Suprapubic skin (tissue), 4 donors: Measurements from ENCODE around the gene EYS. TPM values are rescaled to one million over a fixed set of nuclear protein-coding genes. Genes with fewer than 3 reads are reported as not detected.

Source experiments
- DNase-seq, 2 donors: peaks; one replicate each; pipeline ENCODE4 v3.0.0-alpha.2; 2019; ENCODE audit warnings: low spot score in 2 of 2
- H3K27ac ChIP-seq: fragments of 200-600 bp; sonication (generic); one replicate; pipeline ENCODE4 v1.5.1; 2019
- H3K27me3 ChIP-seq: fragments of 200-600 bp; sonication (generic); one replicate; pipeline ENCODE4 v1.5.1; 2019
- H3K36me3 ChIP-seq: fragments of 200-600 bp; sonication (generic); one replicate; pipeline ENCODE4 v1.5.1; 2019
- H3K4me1 ChIP-seq: fragments of 200-600 bp; sonication (generic); one replicate; pipeline ENCODE4 v1.5.1; 2019
- H3K4me3 ChIP-seq: fragments of 200-600 bp; sonication (generic); one replicate; pipeline ENCODE4 v1.5.1; 2019; ENCODE audit warnings: mild to moderate bottlenecking
- H3K9me3 ChIP-seq: fragments of 200-600 bp; sonication (generic); one replicate; pipeline ENCODE4 v1.5.1; 2019
- CTCF ChIP-seq, 2 donors: fragments of 200-600 bp in 1 of 2; fragments of 450-650 bp in 1 of 2; sonication (generic) in 1 of 2; IDR thresholded peaks; one replicate each; pipeline ENCODE4 v1.5.1; 2016 to 2019; ENCODE audit warnings: antibody characterized with exemption in 2 of 2, mild to moderate bottlenecking in 1 of 2, moderate library complexity in 1 of 2
- EP300 ChIP-seq: sonication (generic); formaldehyde crosslinking; IDR thresholded peaks from one replicate; pipeline ENCODE4 v1.6.1; 2017; ENCODE audit warnings: antibody characterized with exemption
- POLR2A ChIP-seq, 2 donors: fragments of 450-650 bp; IDR thresholded peaks; one replicate each; pipeline ENCODE4 v1.6.1; 2017; ENCODE audit warnings: antibody characterized with exemption in 2 of 2, mild to moderate bottlenecking in 2 of 2, moderate library complexity in 2 of 2
- POLR2AphosphoS5 ChIP-seq, 3 donors: sonication (generic); formaldehyde crosslinking; IDR thresholded peaks; one replicate each; pipeline ENCODE4 v1.6.1; 2017; ENCODE audit warnings: antibody characterized with exemption in 3 of 3
- WGBS: methylation state at CpG from one replicate; pipeline ENCODE4 v1.1.5; 2018; 5-methylcytosine and 5-hydroxymethylcytosine counted together
- total RNA-seq, 4 donors: library from RNA; depleted of rRNA; stranded (reverse); fragments of >200 nt; gene quantifications; one replicate each; pipeline ENCODE4 v1.1.0, GENCODE V29; 2016

Gene EYS
- total RNA-seq, 4 donors from 2014 or later, result not detected

- no peaks in the 10 kb centered on the region for H3K4me1 ChIP-seq
- H3K27me3 ChIP-seq, result no peaks in the 10 kb centered on the region
- H3K27ac ChIP-seq, result no peak overlapping the region
- no peaks in the 10 kb centered on the region for H3K9me3 ChIP-seq
- DNase-seq, result no peak
- H3K4me3 ChIP-seq, result no peak overlapping the region
- no peak for TF ChIP-seq POLR2AphosphoS5 (IDR thresholded peaks at IDR 0.05)
- TF ChIP-seq POLR2A (IDR thresholded peaks at IDR 0.05), result no peak
- TF ChIP-seq CTCF (IDR thresholded peaks at IDR 0.05), result no peak
- TF ChIP-seq EP300, result no peak
- WGBS, result 40% methylated on average over 1 of the region's 2 CpGs
- no peaks in the 10 kb centered on the region for H3K36me3 ChIP-seq
Observed at GRCh38 chr6:65202738-65203137, 504.3 kb downstream of the EYS start.

- Histone ChIP-seq H3K27ac (no peak overlapping the region), H3K9me3 (no peaks in the 10 kb centered on the region), H3K4me3 (no peak overlapping the region), H3K36me3 (no peaks in the 10 kb centered on the region), H3K4me1 (no peaks in the 10 kb centered on the region), H3K27me3 (no peaks in the 10 kb centered on the region)
- no peak for DNase-seq
- no peak for TF ChIP-seq POLR2A (IDR thresholded peaks at IDR 0.05)
- TF ChIP-seq EP300, result no peak
- no peak for TF ChIP-seq POLR2AphosphoS5 (IDR thresholded peaks at IDR 0.05)
- TF ChIP-seq CTCF (IDR thresholded peaks at IDR 0.05), result no peak
- 82% methylated on average over 3 of the region's 3 CpGs for WGBS
Observed at GRCh38 chr6:65199683-65200082, 507.3 kb downstream of the EYS start.

- no peaks in the 10 kb centered on the region for H3K36me3 ChIP-seq
- H3K27ac ChIP-seq, result no peak overlapping the region
- H3K4me3 ChIP-seq, result no peak overlapping the region
- no peak for TF ChIP-seq POLR2A (IDR thresholded peaks at IDR 0.05)
- TF ChIP-seq CTCF (IDR thresholded peaks at IDR 0.05), result no peak
- 76% methylated on average over 3 of the region's 3 CpGs for WGBS
- DNase-seq, result no peak
- H3K4me1 ChIP-seq, result no peaks in the 10 kb centered on the region
- no peaks in the 10 kb centered on the region for H3K9me3 ChIP-seq
- no peaks in the 10 kb centered on the region for H3K27me3 ChIP-seq
Observed at GRCh38 chr6:65199121-65199520, 507.9 kb downstream of the EYS start.

GRCh38 chr6:65191471-65191870, 515.6 kb downstream of the EYS start:
- no peaks in the 10 kb centered on the region for H3K9me3 ChIP-seq
- H3K27ac ChIP-seq, result no peak overlapping the region
- no peaks in the 10 kb centered on the region for H3K4me1 ChIP-seq
- no peaks in the 10 kb centered on the region for H3K27me3 ChIP-seq
- TF ChIP-seq POLR2AphosphoS5 (IDR thresholded peaks at IDR 0.05) (no peak), EP300 (no peak), CTCF (IDR thresholded peaks at IDR 0.05) (no peak), POLR2A (IDR thresholded peaks at IDR 0.05) (no peak)
- WGBS, result 72% methylated on average over 2 of the region's 2 CpGs
- H3K36me3 ChIP-seq, result no peaks in the 10 kb centered on the region
- DNase-seq, result no peak
- no peak overlapping the region for H3K4me3 ChIP-seq

- DNase-seq, result no peak
- TF ChIP-seq CTCF (IDR thresholded peaks at IDR 0.05), result no peak
- TF ChIP-seq EP300, result no peak
- TF ChIP-seq POLR2A (IDR thresholded peaks at IDR 0.05), result no peak
- TF ChIP-seq POLR2AphosphoS5 (IDR thresholded peaks at IDR 0.05), result no peak
- Histone ChIP-seq H3K36me3 (no peaks in the 10 kb centered on the region), H3K4me1 (no peaks in the 10 kb centered on the region), H3K4me3 (no peak overlapping the region), H3K27me3 (no peaks in the 10 kb centered on the region), H3K27ac (no peak overlapping the region), H3K9me3 (no peaks in the 10 kb centered on the region)
- WGBS, result 84% methylated on average over 5 of the region's 5 CpGs
Observed at GRCh38 chr6:65189236-65189881, 517.7 kb downstream of the EYS start.
